Stomach (tissue), 4 donors: ENCODE measurements around the gene PDE8B.

Experiments
- EP300 ChIP-seq: sonication (generic); formaldehyde crosslinking; IDR thresholded peaks from one replicate; pipeline ENCODE4 v1.6.1; 2017; ENCODE audit warnings: antibody characterized with exemption
- POLR2A ChIP-seq, 4 donors: fragments of 450-650 bp; IDR thresholded peaks; one replicate each; pipeline ENCODE4 v1.6.1; 2016; ENCODE audit warnings: antibody characterized with exemption in 4 of 4, control low read depth in 2 of 4, mild to moderate bottlenecking in 1 of 4, moderate library complexity in 1 of 4
- POLR2AphosphoS5 ChIP-seq, 3 donors: sonication (generic); formaldehyde crosslinking; IDR thresholded peaks; one replicate each; pipeline ENCODE4 v1.6.1; 2016; ENCODE audit warnings: antibody characterized with exemption in 3 of 3
- TF ChIP-seq, protein P1 (sequence below), 7 experiments: fragments of 450-650 bp in 4 of 7; fragments of 200-600 bp in 3 of 7; sonication (generic) in 3 of 7; IDR thresholded peaks; one replicate each; pipeline ENCODE4 v1.5.1; 2016 to 2019; ENCODE audit warnings: antibody characterized with exemption in 7 of 7, control low read depth in 2 of 7, mild to moderate bottlenecking in 1 of 7

DNA sequence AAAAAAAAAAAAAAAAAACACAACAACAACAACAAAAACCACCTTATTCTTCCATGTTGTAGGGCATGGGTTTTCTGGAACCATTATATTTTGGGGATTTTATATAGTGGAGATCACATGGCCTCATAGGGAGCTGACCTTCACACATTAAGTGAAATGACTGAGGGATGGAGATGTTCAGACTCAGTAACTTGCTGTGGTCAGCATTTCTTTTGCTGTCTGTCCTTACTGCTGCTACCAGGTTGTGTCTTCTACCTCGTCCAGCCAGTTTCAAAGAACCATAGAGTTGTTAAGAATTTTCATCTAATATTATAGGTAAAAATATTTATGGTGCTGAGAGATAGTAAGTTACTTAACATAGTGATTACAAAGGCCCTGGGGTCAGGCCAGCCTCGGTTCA, 107.6 kb downstream of the PDE8B start:
- TF ChIP-seq POLR2A (IDR thresholded peaks at IDR 0.05), result no peak
- TF ChIP-seq, protein P1, sequence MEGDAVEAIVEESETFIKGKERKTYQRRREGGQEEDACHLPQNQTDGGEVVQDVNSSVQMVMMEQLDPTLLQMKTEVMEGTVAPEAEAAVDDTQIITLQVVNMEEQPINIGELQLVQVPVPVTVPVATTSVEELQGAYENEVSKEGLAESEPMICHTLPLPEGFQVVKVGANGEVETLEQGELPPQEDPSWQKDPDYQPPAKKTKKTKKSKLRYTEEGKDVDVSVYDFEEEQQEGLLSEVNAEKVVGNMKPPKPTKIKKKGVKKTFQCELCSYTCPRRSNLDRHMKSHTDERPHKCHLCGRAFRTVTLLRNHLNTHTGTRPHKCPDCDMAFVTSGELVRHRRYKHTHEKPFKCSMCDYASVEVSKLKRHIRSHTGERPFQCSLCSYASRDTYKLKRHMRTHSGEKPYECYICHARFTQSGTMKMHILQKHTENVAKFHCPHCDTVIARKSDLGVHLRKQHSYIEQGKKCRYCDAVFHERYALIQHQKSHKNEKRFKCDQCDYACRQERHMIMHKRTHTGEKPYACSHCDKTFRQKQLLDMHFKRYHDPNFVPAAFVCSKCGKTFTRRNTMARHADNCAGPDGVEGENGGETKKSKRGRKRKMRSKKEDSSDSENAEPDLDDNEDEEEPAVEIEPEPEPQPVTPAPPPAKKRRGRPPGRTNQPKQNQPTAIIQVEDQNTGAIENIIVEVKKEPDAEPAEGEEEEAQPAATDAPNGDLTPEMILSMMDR (IDR thresholded peaks at IDR 0.05), result no peak
- no peak for TF ChIP-seq POLR2AphosphoS5 (IDR thresholded peaks at IDR 0.05)
- no peak for TF ChIP-seq EP300
